Naive thymus-derived CD8-positive, alpha-beta T cell (primary cell): ENCODE results near the gene KLK14. TPM values are rescaled to one million over a fixed set of nuclear protein-coding genes. Genes with fewer than 3 reads are reported as not detected.

Source experiments
- ATAC-seq, 2 donors: fragments of 150-1000 bp; cut with Tn5 transposase in 1 of 2; sonication (Bioruptor Pico), chemical (Tn5 transposase) in 1 of 2; 1 replicate in 1 of 2; 2 replicates in 1 of 2; pipeline ENCODE4 v1.10.0; 2021; ENCODE audit warnings: mild to moderate bottlenecking in 2 of 2, moderate library complexity in 2 of 2
- POLR2A ChIA-PET: fragments of 350-600 bp; sonication (Branson Sonifier 250); formaldehyde crosslinking; loops from one replicate; lab custom pipeline; 2021; ENCODE audit warnings: antibody characterized with exemption; lab: Charles Lee
- DNase-seq, 10 donors: peaks; one replicate each; pipeline versions ENCODE4 v3.0.0 to v3.0.0-alpha.2; 2020 to 2022
- H3K27ac Mint-ChIP-seq, 10 donors: one replicate each; pipeline ENCODE4 v1.8.0; 2020 to 2022; ENCODE audit warnings: mild to moderate bottlenecking in 10 of 10, mixed read lengths in 10 of 10, moderate library complexity in 4 of 10, inconsistent platforms in 1 of 10
- H3K27me3 Mint-ChIP-seq, 5 donors: one replicate each; pipeline ENCODE4 v1.8.0; 2021 to 2022; ENCODE audit warnings: mixed read lengths in 5 of 5
- H3K36me3 Mint-ChIP-seq, 3 donors: one replicate each; pipeline ENCODE4 v1.8.0; 2020 to 2022; ENCODE audit warnings: mixed read lengths in 3 of 3, mild to moderate bottlenecking in 2 of 3, inconsistent platforms in 1 of 3
- H3K4me1 Mint-ChIP-seq, 4 donors: one replicate each; pipeline ENCODE4 v1.8.0; 2021 to 2022; ENCODE audit warnings: mixed read lengths in 4 of 4
- H3K4me3 Mint-ChIP-seq, 10 donors: one replicate each; pipeline ENCODE4 v1.8.0; 2020 to 2022; ENCODE audit warnings: mild to moderate bottlenecking in 10 of 10, mixed read lengths in 10 of 10, moderate library complexity in 6 of 10, inconsistent platforms in 1 of 10
- H3K9me3 Mint-ChIP-seq, 9 donors: one replicate each; pipeline ENCODE4 v1.8.0; 2020 to 2022; ENCODE audit warnings: mixed read lengths in 9 of 9, mild to moderate bottlenecking in 3 of 9, inconsistent platforms in 1 of 9, moderate library complexity in 1 of 9
- polyA plus RNA-seq, 3 donors: library from polyadenylated mRNA; unstranded; fragments of 300-500 nt; fragmentation: Illumina TruSeq; gene quantifications; one replicate each; pipeline ENCODE4 v1.2.3, GENCODE V29; 2021
- total RNA-seq, 8 experiments: library from RNA in 2 of 8; stranded (reverse) in 2 of 8; gene quantifications; one replicate each; pipeline ENCODE4 v1.2.3 and lab custom pipeline; 2021 to 2026

Gene KLK14, protein sequence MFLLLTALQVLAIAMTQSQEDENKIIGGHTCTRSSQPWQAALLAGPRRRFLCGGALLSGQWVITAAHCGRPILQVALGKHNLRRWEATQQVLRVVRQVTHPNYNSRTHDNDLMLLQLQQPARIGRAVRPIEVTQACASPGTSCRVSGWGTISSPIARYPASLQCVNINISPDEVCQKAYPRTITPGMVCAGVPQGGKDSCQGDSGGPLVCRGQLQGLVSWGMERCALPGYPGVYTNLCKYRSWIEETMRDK
- total RNA-seq, result 1 to 10 TPM; 1.1 to 1.5 TPM
- polyA plus RNA-seq, result not detected
- total RNA-seq (lab: John Stamatoyannopoulos, UW), result 0 to 2.1 (median 0.68) reads per million in 6 experiments

DNA sequence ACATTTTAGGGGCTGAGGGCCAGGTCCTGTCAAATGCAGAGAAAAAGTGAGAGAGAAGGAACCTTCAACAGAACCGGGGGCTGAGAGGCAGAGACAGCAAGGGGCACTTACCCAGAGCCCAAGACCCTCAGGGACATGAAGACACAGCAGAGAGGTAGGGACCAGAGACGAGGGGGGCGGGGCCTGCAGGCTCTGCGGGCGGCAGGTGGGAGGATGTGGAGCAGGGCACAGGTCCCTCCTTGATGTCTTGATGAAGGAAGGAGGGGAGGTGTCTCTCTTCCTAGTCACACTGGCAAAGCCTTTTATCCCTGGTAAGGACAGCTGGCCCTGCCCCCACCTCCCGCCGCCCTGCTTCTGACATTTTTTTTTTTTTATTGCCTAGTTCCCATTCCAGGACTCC, at the start of gene KLK14:
Gene KLK14 (minus strand): TSS at position 277 of the 400 bp plus-strand sequence. CDS start 273 bp downstream, at position 4.
- Mint-ChIP-seq H3K4me3 (no peak within 1 kb of the TSS), H3K9me3 (no peaks in the 10 kb centered on the region), H3K27ac (peak within 1 kb of the TSS in 2 of 10 donors; percentile 19 to 44), H3K27me3 (peaks cover 5 to 22% (median 8%) of the 10 kb centered on the region in 5 donors), H3K36me3 (peaks cover 0 to 9% (median 0%) of the 10 kb centered on the region in 3 donors), H3K4me1 (peaks cover 0 to 9% (median 4%) of the 10 kb centered on the region in 4 donors)
- DNase-seq, result no peak
- no peak for ATAC-seq
- POLR2A ChIA-PET, result no interaction called here

DNA sequence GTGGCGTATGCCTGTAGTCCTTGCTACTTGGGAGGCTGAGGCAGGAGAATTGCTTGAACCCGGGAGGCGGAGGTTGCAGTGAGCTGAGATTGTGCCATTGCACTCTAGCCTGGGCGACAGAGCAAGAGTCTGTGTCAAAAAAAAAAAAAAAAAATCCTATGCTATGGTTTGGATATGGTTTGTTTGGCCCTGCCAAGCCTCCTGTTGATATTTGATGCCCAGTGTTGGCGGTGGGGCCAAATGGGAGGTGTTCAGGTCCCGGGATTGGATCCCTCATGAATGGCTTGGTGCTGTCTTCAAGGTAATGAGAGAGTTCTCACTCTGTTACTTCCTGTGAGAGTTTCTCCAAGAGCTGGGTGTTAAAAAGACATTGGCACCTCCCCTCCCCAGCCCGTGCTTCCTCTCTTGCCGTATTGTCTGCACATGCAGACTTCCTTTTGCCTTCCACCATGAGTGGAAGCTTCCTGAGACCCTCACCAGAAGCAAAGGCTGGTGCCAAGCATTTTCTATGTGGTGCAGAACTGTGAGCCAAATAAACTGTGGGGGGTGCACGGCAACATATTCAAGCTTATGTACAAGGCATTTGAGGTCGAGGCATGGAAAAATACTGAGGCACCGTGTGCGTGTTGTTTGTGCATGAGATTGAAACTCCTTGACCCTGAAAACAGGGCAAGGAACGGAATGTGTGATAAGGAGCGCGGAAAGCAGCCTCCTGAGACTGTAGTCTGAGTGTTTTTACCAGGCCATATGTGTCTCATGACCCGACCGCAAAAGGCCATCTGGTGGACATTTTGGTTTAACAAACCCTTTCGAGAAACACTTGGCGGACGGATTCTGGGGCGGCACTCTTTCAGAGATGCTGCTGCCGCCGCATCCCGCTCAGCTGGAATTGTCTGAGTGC, 49.3 kb upstream of the KLK14 start:
- Mint-ChIP-seq H3K9me3 (peaks cover 0 to 11% (median 0%) of the 10 kb centered on the region in 9 donors), H3K4me3 (peak overlapping the region; percentile 69 to 88 (median 80)), H3K36me3 (peaks cover 0 to 16% (median 3%) of the 10 kb centered on the region in 3 donors), H3K27ac (peak overlapping the region; percentile 84 to 96 (median 94)), H3K4me1 (peaks cover 36 to 79% (median 67%) of the 10 kb centered on the region in 4 donors), H3K27me3 (no peaks in the 10 kb centered on the region)
- ATAC-seq (peak; percentile 74 to 78), DNase-seq (peak in 5 of 10 donors; percentile 21 to 53 (median 51))
- POLR2A ChIA-PET, result interaction anchor here (0.7 to 1.9 kb wide), 6 partner anchors 9 to 1313 kb away, joined by 3 to 19 read pairs (median 8); partner anchors contain the start of gene CTU1

DNA sequence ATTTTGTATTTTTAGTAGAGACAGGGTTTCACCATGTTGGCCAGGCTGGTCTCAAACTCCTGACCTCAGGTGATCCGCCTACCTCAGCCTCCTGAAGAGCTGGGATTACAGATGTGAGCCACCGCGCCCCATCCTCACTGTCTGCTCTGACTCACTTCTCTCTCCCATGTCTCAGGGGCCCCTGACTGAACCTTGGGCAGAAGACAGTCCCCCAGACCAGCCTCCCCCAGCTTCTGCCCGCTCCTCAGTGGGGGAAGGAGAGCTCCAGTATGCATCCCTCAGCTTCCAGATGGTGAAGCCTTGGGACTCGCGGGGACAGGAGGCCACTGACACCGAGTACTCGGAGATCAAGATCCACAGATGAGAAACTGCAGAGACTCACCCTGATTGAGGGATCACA, 47.0 kb upstream of the KLK14 start:
- H3K27ac Mint-ChIP-seq, result peak overlapping the region in 9 of 10 donors; percentile 68 to 96 (median 84)
- peaks cover 0 to 2% (median 0%) of the 10 kb centered on the region in 3 donors for H3K36me3 Mint-ChIP-seq
- ATAC-seq (no peak), DNase-seq (no peak)
- H3K27me3 Mint-ChIP-seq, result no peaks in the 10 kb centered on the region
- H3K4me1 Mint-ChIP-seq, result peaks cover 43 to 78% (median 73%) of the 10 kb centered on the region in 4 donors
- peak overlapping the region in 5 of 10 donors; percentile 39 to 72 (median 62) for H3K4me3 Mint-ChIP-seq
- peaks cover 0 to 2% (median 0%) of the 10 kb centered on the region in 9 donors for H3K9me3 Mint-ChIP-seq
- POLR2A ChIA-PET, result interaction anchor here (0.9 to 1.0 kb wide), 2 partner anchors 15 to 21 kb away, joined by 5 read pairs; partner anchors contain the start of gene CTU1

DNA sequence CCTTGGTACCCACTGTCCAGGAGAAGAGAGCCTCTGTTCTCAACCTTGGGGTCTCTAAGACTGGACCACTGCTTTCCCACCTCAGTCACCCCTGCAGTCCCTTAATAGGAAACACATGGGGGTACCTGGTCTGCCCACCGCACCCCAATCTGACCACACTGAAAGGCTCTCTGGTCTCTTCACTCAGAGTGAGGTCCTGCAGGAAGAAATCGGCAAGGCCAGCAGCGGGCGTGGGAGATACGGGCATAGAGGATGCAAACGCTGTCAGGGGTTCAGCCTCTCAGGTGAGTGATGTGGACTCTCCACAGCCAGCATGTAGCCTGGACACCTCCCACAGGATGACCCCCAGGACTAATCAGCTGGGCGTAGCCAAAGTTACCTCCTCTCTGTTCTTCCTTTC, 45.5 kb upstream of the KLK14 start:
- no peaks in the 10 kb centered on the region for H3K36me3 Mint-ChIP-seq
- H3K4me3 Mint-ChIP-seq, result peak overlapping the region; percentile 13 to 77 (median 70)
- peak overlapping the region; percentile 91 to 97 (median 94) for H3K27ac Mint-ChIP-seq
- ATAC-seq (no peak), DNase-seq (no peak)
- POLR2A ChIA-PET, result interaction anchor here (0.6 to 1.1 kb wide), 2 partner anchors 16 to 18 kb away, joined by 3 read pairs; no protein-coding TSS in a partner anchor
- H3K27me3 Mint-ChIP-seq, result no peaks in the 10 kb centered on the region
- no peaks in the 10 kb centered on the region for H3K9me3 Mint-ChIP-seq
- H3K4me1 Mint-ChIP-seq, result peaks cover 51 to 93% (median 86%) of the 10 kb centered on the region in 4 donors

DNA sequence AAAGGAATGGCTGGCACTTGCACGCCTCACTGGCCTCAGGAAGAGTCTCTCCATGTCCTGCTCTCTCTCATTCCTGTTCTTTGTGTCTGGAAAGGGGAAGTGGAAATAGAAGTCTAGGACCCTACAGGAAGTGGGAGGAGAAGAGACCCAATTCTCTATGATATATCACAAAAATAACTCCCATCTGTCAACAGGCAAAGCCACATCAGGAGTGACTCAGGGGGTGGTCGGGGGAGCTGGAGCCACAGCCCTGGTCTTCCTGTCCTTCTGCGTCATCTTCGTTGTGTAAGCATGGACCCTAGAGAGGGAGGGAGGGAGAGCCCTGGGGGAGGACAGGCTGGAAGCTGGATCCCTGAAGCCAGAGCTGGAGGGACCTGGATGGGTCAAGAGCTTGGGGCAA, 45.1 kb upstream of the KLK14 start:
- no peak for ATAC-seq
- Mint-ChIP-seq H3K4me1 (peaks cover 54 to 97% (median 89%) of the 10 kb centered on the region in 4 donors), H3K4me3 (peak overlapping the region in 9 of 10 donors; percentile 50 to 77 (median 72)), H3K36me3 (no peaks in the 10 kb centered on the region), H3K27ac (peak overlapping the region; percentile 91 to 97 (median 94)), H3K27me3 (no peaks in the 10 kb centered on the region), H3K9me3 (no peaks in the 10 kb centered on the region)
- POLR2A ChIA-PET, result interaction anchor here (1.0 to 1.2 kb wide), 4 partner anchors 8 to 19 kb away, joined by 3 to 4 read pairs (median 3); no protein-coding TSS in a partner anchor
- DNase-seq, result no peak

DNA sequence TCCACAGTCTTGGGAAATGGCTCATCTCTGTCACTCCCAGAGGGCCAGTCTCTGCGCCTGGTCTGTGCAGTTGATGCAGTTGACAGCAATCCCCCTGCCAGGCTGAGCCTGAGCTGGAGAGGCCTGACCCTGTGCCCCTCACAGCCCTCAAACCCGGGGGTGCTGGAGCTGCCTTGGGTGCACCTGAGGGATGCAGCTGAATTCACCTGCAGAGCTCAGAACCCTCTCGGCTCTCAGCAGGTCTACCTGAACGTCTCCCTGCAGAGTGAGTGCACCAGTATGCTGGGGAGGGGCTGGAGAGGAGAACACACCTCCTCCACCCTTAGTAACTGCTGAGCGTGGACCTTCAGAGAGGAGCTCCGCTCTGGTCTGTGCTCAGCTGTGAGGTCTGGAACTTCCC, 44.3 kb upstream of the KLK14 start:
- no peaks in the 10 kb centered on the region for H3K36me3 Mint-ChIP-seq
- DNase-seq, result peak in 1 of 10 donors; percentile 12
- peaks cover 53 to 98% (median 89%) of the 10 kb centered on the region in 4 donors for H3K4me1 Mint-ChIP-seq
- POLR2A ChIA-PET, result interaction anchor here (1.0 to 1.2 kb wide), 4 partner anchors 9 to 19 kb away, joined by 3 to 4 read pairs (median 3); no protein-coding TSS in a partner anchor
- ATAC-seq, result no peak
- H3K4me3 Mint-ChIP-seq, result peak overlapping the region in 8 of 10 donors; percentile 19 to 77 (median 58)
- H3K27me3 Mint-ChIP-seq, result no peaks in the 10 kb centered on the region
- H3K9me3 Mint-ChIP-seq, result peaks cover 0 to 1% (median 0%) of the 10 kb centered on the region in 9 donors
- H3K27ac Mint-ChIP-seq, result peak overlapping the region; percentile 88 to 97 (median 94)

DNA sequence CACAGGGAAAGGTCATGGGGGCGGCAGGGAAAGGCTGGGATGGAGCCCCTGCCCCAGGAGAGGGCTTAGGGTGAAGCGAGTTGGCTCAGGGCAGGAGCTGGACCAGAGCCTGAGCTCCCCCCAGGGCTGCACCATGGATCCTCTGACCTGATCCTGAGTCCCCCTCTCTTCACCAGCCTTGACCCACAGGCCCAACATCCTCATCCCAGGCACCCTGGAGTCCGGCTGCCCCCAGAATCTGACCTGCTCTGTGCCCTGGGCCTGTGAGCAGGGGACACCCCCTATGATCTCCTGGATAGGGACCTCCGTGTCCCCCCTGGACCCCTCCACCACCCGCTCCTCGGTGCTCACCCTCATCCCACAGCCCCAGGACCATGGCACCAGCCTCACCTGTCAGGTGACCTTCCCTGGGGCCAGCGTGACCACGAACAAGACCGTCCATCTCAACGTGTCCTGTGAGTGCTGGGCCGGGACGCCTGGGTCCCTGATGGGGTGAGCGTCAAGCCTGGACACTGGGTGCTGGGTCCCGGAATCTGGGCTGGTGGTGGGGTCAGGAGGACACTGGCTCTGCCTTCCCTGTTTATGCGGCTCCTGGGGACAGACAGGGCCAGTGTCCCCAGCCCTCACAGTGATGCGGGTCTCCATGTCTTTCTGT, 42.9 kb upstream of the KLK14 start:
- no peaks in the 10 kb centered on the region for H3K27me3 Mint-ChIP-seq
- POLR2A ChIA-PET, result interaction anchor here (0.8 kb wide), 1 partner anchor 16 kb away, joined by 5 read pairs; no protein-coding TSS in a partner anchor
- H3K9me3 Mint-ChIP-seq, result peaks cover 0 to 2% (median 0%) of the 10 kb centered on the region in 9 donors
- no peak for ATAC-seq
- H3K4me3 Mint-ChIP-seq, result peak overlapping the region in 8 of 10 donors; percentile 24 to 81 (median 64)
- peaks cover 54 to 94% (median 87%) of the 10 kb centered on the region in 4 donors for H3K4me1 Mint-ChIP-seq
- H3K27ac Mint-ChIP-seq, result peak overlapping the region; percentile 92 to 97 (median 94)
- peaks cover 0 to 2% (median 0%) of the 10 kb centered on the region in 3 donors for H3K36me3 Mint-ChIP-seq
- DNase-seq, result no peak

DNA sequence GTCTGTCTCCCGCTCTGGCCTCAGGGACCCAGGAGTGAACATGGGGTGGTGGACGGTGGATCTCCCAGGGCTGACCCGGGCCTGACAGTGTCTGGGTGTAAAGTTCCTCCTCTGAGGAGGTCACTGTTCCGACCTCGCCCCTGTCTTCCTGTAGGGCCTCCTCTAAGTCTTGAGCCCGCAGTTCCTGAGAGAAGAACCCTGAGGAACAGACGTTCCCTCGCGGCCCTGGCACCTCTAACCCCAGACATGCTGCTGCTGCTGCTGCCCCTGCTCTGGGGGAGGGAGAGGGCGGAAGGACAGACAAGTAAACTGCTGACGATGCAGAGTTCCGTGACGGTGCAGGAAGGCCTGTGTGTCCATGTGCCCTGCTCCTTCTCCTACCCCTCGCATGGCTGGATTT, 42.0 kb upstream of the KLK14 start, which contains the start of gene SIGLEC9:
Gene SIGLEC9 (plus strand): TSS at position 178 of the 400 bp plus-strand sequence. CDS start 69 bp downstream, at position 247.
- Mint-ChIP-seq H3K27me3 (no peaks in the 10 kb centered on the region), H3K9me3 (peaks cover 0 to 2% (median 0%) of the 10 kb centered on the region in 9 donors), H3K36me3 (peaks cover 0 to 2% (median 0%) of the 10 kb centered on the region in 3 donors), H3K4me3 (peak within 1 kb of the TSS; percentile 53 to 89 (median 81)), H3K4me1 (peaks cover 53 to 94% (median 87%) of the 10 kb centered on the region in 4 donors), H3K27ac (peak within 1 kb of the TSS; percentile 92 to 97 (median 94))
- no peak for ATAC-seq
- no peak for DNase-seq
- POLR2A ChIA-PET, result interaction anchor here (1.2 to 3.3 kb wide), 3 partner anchors 7 to 34 kb away, joined by 5 to 19 read pairs (median 12); no protein-coding TSS in a partner anchor

DNA sequence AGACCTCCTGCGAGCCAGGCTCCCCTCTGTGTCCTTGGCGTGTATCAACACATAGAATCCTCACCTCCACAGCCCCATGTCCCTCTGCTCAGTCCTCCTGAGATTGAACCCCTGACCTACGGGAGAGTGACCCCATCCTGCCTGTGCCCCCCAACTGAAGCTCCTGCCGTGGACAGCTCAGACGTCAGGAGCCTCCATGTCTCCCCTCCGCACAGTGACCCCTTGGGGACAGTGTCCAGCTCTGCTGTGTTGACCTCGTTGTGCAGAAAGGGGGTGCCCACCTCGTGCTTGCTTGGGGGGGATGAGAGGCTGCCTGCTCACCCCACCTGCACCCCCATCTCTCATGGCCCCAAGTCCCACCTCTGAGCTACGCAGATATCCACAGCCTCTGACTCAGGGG, 41.5 kb upstream of the KLK14 start:
- DNase-seq (no peak), ATAC-seq (no peak)
- H3K36me3 Mint-ChIP-seq, result peaks cover 0 to 2% (median 0%) of the 10 kb centered on the region in 3 donors
- peak overlapping the region; percentile 53 to 89 (median 81) for H3K4me3 Mint-ChIP-seq
- POLR2A ChIA-PET, result interaction anchor here (1.1 to 3.3 kb wide), 4 partner anchors 7 to 243 kb away, joined by 3 to 19 read pairs (median 8); no protein-coding TSS in a partner anchor
- H3K27me3 Mint-ChIP-seq, result no peaks in the 10 kb centered on the region
- peaks cover 0 to 2% (median 0%) of the 10 kb centered on the region in 9 donors for H3K9me3 Mint-ChIP-seq
- H3K27ac Mint-ChIP-seq, result peak overlapping the region; percentile 83 to 97 (median 94)
- peaks cover 54 to 94% (median 88%) of the 10 kb centered on the region in 4 donors for H3K4me1 Mint-ChIP-seq

DNA sequence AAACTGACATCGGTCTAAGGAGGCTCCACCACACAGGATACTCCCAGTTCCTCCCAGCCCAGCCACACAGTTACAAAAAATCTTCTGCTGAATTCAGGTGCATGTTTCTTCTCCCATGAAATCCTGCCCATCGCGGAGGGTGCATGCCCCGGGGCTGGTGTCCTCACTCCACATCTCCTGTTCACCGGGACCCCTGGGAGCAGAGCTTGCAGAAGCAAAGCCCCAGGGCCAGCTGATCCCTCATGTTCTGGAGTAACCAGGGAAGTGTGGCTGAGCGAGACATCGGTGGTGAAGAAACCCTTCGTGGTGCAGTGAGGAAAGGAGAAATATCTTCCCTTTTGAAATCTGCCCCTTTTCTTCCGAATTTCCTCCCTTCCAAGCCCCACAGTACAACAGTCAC, 41.1 kb upstream of the KLK14 start:
- POLR2A ChIA-PET, result interaction anchor here (1.1 to 3.3 kb wide), 4 partner anchors 8 to 244 kb away, joined by 3 to 19 read pairs (median 8); no protein-coding TSS in a partner anchor
- no peak for DNase-seq
- Mint-ChIP-seq H3K9me3 (peaks cover 0 to 2% (median 0%) of the 10 kb centered on the region in 9 donors), H3K36me3 (peaks cover 0 to 2% (median 0%) of the 10 kb centered on the region in 3 donors), H3K4me3 (peak overlapping the region; percentile 53 to 89 (median 81)), H3K4me1 (peaks cover 58 to 94% (median 88%) of the 10 kb centered on the region in 4 donors), H3K27ac (peak overlapping the region; percentile 83 to 97 (median 94)), H3K27me3 (no peaks in the 10 kb centered on the region)
- ATAC-seq, result peak in 1 of 2 donors; percentile 19

DNA sequence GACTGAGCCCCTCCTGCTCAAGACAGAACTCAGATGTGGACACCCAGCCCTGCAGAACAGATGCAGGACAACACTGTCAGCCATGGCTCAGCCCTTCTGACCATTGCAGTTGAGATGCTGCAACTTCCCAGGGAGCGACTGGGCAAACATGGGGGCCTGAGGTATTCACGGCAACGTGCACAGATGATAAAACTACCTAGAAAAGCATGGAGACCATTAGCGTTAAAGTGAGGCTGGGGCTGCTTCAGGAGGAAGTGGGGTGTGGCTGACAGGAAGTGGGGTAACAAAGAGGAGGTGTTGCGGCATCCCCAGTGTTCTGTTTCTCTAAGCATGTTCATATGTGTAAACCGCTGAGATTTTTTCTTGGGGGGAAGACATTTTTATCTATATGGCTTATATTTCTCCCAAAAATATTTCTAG, 40.7 kb upstream of the KLK14 start:
- peak; percentile 92 to 98 for ATAC-seq
- peaks cover 0 to 2% (median 0%) of the 10 kb centered on the region in 9 donors for H3K9me3 Mint-ChIP-seq
- POLR2A ChIA-PET, result interaction anchor here (0.6 to 3.3 kb wide), 5 partner anchors 8 to 244 kb away, joined by 3 to 19 read pairs (median 3); no protein-coding TSS in a partner anchor
- H3K27me3 Mint-ChIP-seq, result no peaks in the 10 kb centered on the region
- DNase-seq, result peak in 8 of 10 donors; percentile 22 to 81 (median 62)
- H3K36me3 Mint-ChIP-seq, result peaks cover 0 to 2% (median 0%) of the 10 kb centered on the region in 3 donors
- H3K4me1 Mint-ChIP-seq, result peaks cover 54 to 92% (median 85%) of the 10 kb centered on the region in 4 donors
- peak overlapping the region; percentile 83 to 97 (median 94) for H3K27ac Mint-ChIP-seq
- H3K4me3 Mint-ChIP-seq, result peak overlapping the region; percentile 53 to 89 (median 81)
